HepG2 (cell line): ENCODE measurements around the gene TCF3. TPM values are rescaled to one million over a fixed set of nuclear protein-coding genes. Genes with fewer than 3 reads are reported as not detected.

Source experiments
- ATAC-seq: fragments of 200-7000 bp; cut with Tn5 transposase; 3 replicates; pipeline ENCODE4 v1.9.1; 2020; ENCODE audit warnings: mild to moderate bottlenecking, moderate library complexity
- BruUV-seq: library from RNA; stranded (reverse); fragments of 400-500 nt; replicated peaks from 2 replicates; lab custom pipeline; 2021; lab: Mats Ljungman, UMichigan
- CTCF ChIA-PET: fragments of 300-600 bp; formaldehyde crosslinking; extraction: SDS; loops from one replicate; lab custom pipeline; 2021; ENCODE audit warnings: low total read pairs, inconsistent platforms, low intra/inter-chr PET ratio; lab: Yijun Ruan, JAX
- POLR2A ChIA-PET: fragments of 350-600 bp; sonication (Branson Sonifier 250); formaldehyde crosslinking; loops from one replicate; lab custom pipeline; 2020; ENCODE audit warnings: antibody characterized with exemption, inconsistent platforms; lab: Yijun Ruan, JAX
- DNase-seq: peaks from one replicate; pipeline ENCODE4 v3.0.0-alpha.2; 2015; ENCODE audit warnings: low spot score
- FAIRE-seq: peaks from 3 replicates; lab custom pipeline; 2011; peaks lifted over from hg19 to GRCh38; lab: Jason Lieb, UNC
- H2AFZ ChIP-seq: one replicate; pipeline ENCODE4 v1.6.1; 2011; ENCODE audit warnings: low read length, inconsistent platforms
- H3K27ac ChIP-seq: fragments of 300-600 bp; 3 replicates; pipeline ENCODE4 v1.8.0; 2011; ENCODE audit warnings: mixed run types, mild to moderate bottlenecking, mixed read lengths, low read length, inconsistent platforms; ENCODE audit not compliant: insufficient read depth; ENCODE audit errors: extremely low read length
- H3K27me3 ChIP-seq, 2 experiments: fragments of 200-600 bp in 1 of 2; 2 replicates in 1 of 2; 3 replicates in 1 of 2; pipeline versions ENCODE4 v1.6.0 to v1.8.0; 2011; ENCODE audit warnings: low read length in 2 of 2, mild to moderate bottlenecking in 2 of 2, moderate library complexity in 2 of 2, inconsistent platforms in 1 of 2; ENCODE audit not compliant: insufficient read depth in 2 of 2, control insufficient read depth in 1 of 2
- H3K36me3 ChIP-seq, 2 experiments: fragments of 200-600 bp in 1 of 2; replicated peaks in 1 of 2; 2 replicates in 1 of 2; 3 replicates in 1 of 2; pipeline versions ENCODE4 v1.5.1 to v1.8.0; 2011; ENCODE audit warnings: low read length in 2 of 2, inconsistent platforms in 1 of 2; ENCODE audit not compliant: insufficient read depth in 2 of 2, control insufficient read depth in 1 of 2
- H3K4me1 ChIP-seq: 2 replicates; pipeline ENCODE4 v1.5.1; 2012; ENCODE audit warnings: low read length, inconsistent platforms; ENCODE audit not compliant: insufficient read depth
- H3K4me2 ChIP-seq: 2 replicates; pipeline ENCODE4 v1.6.0; 2011; ENCODE audit warnings: low read depth, low read length, inconsistent platforms
- H3K4me3 ChIP-seq, 3 experiments: fragments of 200-600 bp in 1 of 3; sonication (generic), shearing (Covaris generic) in 1 of 3; replicated peaks in 1 of 3; 2 replicates each; pipeline ENCODE4 v1.5.1; 2011 to 2016; ENCODE audit warnings: low read length in 3 of 3, inconsistent platforms in 2 of 3, low read depth in 2 of 3, mild to moderate bottlenecking in 2 of 3, control low read depth in 1 of 3, mixed read lengths in 1 of 3; ENCODE audit not compliant: insufficient read depth in 1 of 3
- H3K79me2 ChIP-seq: one replicate; pipeline ENCODE4 v1.6.1; 2011; ENCODE audit warnings: low read length, inconsistent platforms; ENCODE audit not compliant: insufficient read depth
- H3K9ac ChIP-seq: 2 replicates; pipeline ENCODE4 v1.6.0; 2011; ENCODE audit warnings: mild to moderate bottlenecking, low read depth, low read length, inconsistent platforms; ENCODE audit not compliant: insufficient read depth
- H3K9me3 ChIP-seq: 2 replicates; pipeline ENCODE4 v1.5.1; 2012; ENCODE audit warnings: mild to moderate bottlenecking, low read length
- H4K20me1 ChIP-seq: 2 replicates; pipeline ENCODE4 v1.6.0; 2011; ENCODE audit warnings: inconsistent platforms, mild to moderate bottlenecking, low read length, moderate library complexity; ENCODE audit not compliant: insufficient read depth
- CSRNP2 ChIP-seq: sonication (generic); formaldehyde crosslinking; conservative IDR thresholded peaks from 2 replicates; pipeline ENCODE4 v1.8.0; 2022; ENCODE audit warnings: low read depth, missing genetic modification reagents
- DMAP1 ChIP-seq: IDR thresholded peaks from 2 replicates; pipeline ENCODE4 v1.6.1; 2016
- KDM2A ChIP-seq: sonication (generic); formaldehyde crosslinking; IDR thresholded peaks from 2 replicates; pipeline ENCODE4 v1.4.0; 2020; ENCODE audit warnings: low read depth, missing genetic modification reagents, borderline replicate concordance
- SALL1 ChIP-seq: sonication (generic); formaldehyde crosslinking; IDR thresholded peaks from 2 replicates; pipeline ENCODE4 v1.8.0; 2022; ENCODE audit warnings: mild to moderate bottlenecking, missing genetic modification reagents
- SETDB1 ChIP-seq: sonication (generic); formaldehyde crosslinking; IDR thresholded peaks from 2 replicates; pipeline ENCODE4 v1.5.1; 2020; ENCODE audit warnings: missing genetic modification reagents, mild to moderate bottlenecking, borderline replicate concordance
- TRIM24 ChIP-seq: sonication (generic); formaldehyde crosslinking; IDR thresholded peaks from 2 replicates; pipeline ENCODE4 v1.8.0; 2022; ENCODE audit warnings: mild to moderate bottlenecking, missing genetic modification reagents
- ZFP37 ChIP-seq: sonication (generic); formaldehyde crosslinking; IDR thresholded peaks from 2 replicates; pipeline ENCODE4 v1.4.0; 2020; ENCODE audit warnings: missing genetic modification reagents, borderline replicate concordance
- ZNF407 ChIP-seq: sonication (generic); formaldehyde crosslinking; IDR thresholded peaks from one replicate; pipeline ENCODE4 v1.5.1; 2020; ENCODE audit warnings: mild to moderate bottlenecking, missing genetic modification reagents; ENCODE audit errors: not compliant biosample characterization
- ZSCAN21 ChIP-seq: sonication (generic); formaldehyde crosslinking; IDR thresholded peaks from 2 replicates; pipeline ENCODE4 v1.8.0; 2022; ENCODE audit warnings: mild to moderate bottlenecking, missing genetic modification reagents, moderate library complexity, borderline replicate concordance
- WGBS: methylation state at CpG from one replicate; pipeline ENCODE4 v1.1.6; 2017; ENCODE audit warnings: low lambda C conversion rate; 5-methylcytosine and 5-hydroxymethylcytosine counted together
- in situ Hi-C: cut with HindIII; loops from 2 replicates; pipeline ENCODE4 v1.10.0; 2017; ENCODE audit warnings: low pct_unique_long_range_greater_than_20kb; ENCODE audit not compliant: extremely low pct_ligation_motif_present
- intact Hi-C: fragments of 100-400 bp; cut with micrococcal nuclease; formaldehyde crosslinking; loops from one replicate; pipeline ENCODE4 v1.10.0; 2022; ENCODE audit not compliant: unreplicated experiment
- polyA plus RNA-seq, 8 experiments: library from polyadenylated mRNA; depleted of rRNA in 3 of 8; stranded (reverse) in 7 of 8; unstranded in 1 of 8; fragments of >200 nt; fragmentation: Illumina TruSeq in 4 of 8; extraction: Trizol in 4 of 8; gene quantifications; 2 replicates each; pipeline versions ENCODE4 v1.2.1 to v1.2.3, GENCODE V29; 2011 to 2016; ENCODE audit warnings: low read depth in 4 of 8, missing spikeins in 1 of 8, mixed read lengths in 1 of 8; ENCODE audit not compliant: insufficient read depth in 1 of 8
- total RNA-seq, 5 experiments: library from RNA; depleted of rRNA; stranded (reverse); fragments of >200 nt; fragmentation: Illumina TruSeq; extraction: Trizol; gene quantifications; 2 replicates each; pipeline ENCODE4 v1.2.3, GENCODE V29; 2016; ENCODE audit warnings: low read depth in 1 of 5
- TF ChIP-seq, protein P1 (sequence below): sonication (generic); formaldehyde crosslinking; IDR thresholded peaks from 2 replicates; pipeline ENCODE4 v1.4.0; 2020; ENCODE audit warnings: missing genetic modification reagents

The TCF3 gene
- total and polyA plus RNA-seq, 2 of the 13 experiments (the other 11 are each of a cell fraction or from before 2014, with no cell fraction given) = 51.4 to 53.2 TPM

DNA sequence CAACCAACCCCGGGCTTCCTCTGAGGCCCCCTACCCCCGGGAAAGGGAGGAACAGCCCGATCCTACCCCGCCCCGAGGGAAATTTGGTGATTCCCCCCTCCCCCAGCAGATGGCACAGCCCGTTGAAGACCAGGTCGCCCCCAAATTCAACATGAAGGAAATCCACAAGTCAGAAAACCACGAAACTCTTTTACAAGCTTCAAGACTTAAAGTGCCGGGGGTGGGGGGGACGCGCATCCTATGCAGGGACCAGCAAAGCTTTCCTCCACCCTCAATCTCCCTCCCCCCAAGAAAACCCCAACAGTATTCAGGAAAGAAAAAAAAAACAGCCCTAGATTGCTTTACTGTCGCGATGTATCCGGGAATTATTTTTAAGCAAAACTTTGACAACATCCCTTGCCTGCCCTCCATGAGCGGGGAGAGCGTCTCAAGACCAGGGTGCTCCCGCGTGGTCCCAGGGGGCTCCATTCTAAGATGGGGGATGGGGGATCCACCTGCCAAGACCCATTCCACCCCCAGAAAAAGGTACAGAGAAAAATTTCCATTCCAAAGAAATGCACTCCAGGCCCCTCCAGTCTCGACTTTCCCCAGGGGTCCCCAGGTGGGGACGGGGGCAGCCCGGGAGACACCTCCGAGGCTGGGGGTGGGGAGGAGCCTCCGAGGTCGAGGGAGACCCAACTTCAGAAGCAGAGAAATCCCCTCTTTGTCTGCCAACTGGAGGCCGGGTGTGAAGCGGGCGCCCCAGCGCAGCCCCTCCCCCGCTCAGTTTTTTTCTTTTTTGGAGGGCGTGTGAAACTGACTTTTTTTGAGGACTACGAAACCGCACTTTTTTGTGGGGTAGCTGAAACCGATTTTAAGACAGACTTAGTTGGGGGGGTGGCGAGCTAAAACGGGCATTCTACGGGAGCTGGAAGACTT, 1.5 kb downstream of the TCF3 start:
- peak overlapping the region; percentile 77 for H3K4me2 ChIP-seq
- FAIRE-seq (no peak), ATAC-seq (no peak), DNase-seq (no peak)
- no peak overlapping the region for H2AFZ ChIP-seq
- peaks cover 15% of the 10 kb centered on the region for H3K79me2 ChIP-seq
- 35% methylated on average over 31 of the region's 36 CpGs for WGBS
- no peaks in the 10 kb centered on the region for H4K20me1 ChIP-seq
- H3K9ac ChIP-seq = peak overlapping the region; percentile 75
- peaks cover 0 to 12% of the 10 kb centered on the region in 2 experiments; a peak in 3 of 5 replicates for H3K27me3 ChIP-seq
- H3K27ac ChIP-seq = peak overlapping the region; percentile 59
- POLR2A ChIA-PET = interaction anchor here (2.4 kb wide), 1 partner anchor 45 kb away, joined by 7 read pairs; the partner anchor contains the start of gene UQCR11
- H3K36me3 ChIP-seq = peaks cover 2 to 24% of the 10 kb centered on the region in 2 experiments; a peak in 4 of 5 replicates
- intact Hi-C loops = loop anchor here (5.0 kb wide), 1 partner anchor 44 kb away; the partner anchor contains the start of gene UQCR11
- TSS peak; percentile 63 for BruUV-seq
- H3K4me3 ChIP-seq = peak overlapping the region; percentile 77 to 85 (median 77)
- peaks cover 32% of the 10 kb centered on the region for H3K4me1 ChIP-seq
- in situ Hi-C loops = no loop called here
- H3K9me3 ChIP-seq = no peaks in the 10 kb centered on the region
- CTCF ChIA-PET = no interaction called here
- TF ChIP-seq TRIM24 (CRISPR knock-in tag) (no peak), SALL1 (CRISPR knock-in tag) (no peak), SETDB1 (no peak), DMAP1 (CRISPR knock-in tag) (no peak), CSRNP2 (CRISPR knock-in tag) (no peak), KDM2A (0 out of 2 replicates have a peak, but pooled peaks have one; percentile 8), ZSCAN21 (no peak), ZNF407 (CRISPR knock-in tag) (peak; percentile 30), ZFP37 (CRISPR knock-in tag) (no peak)
- TF ChIP-seq, protein P1, sequence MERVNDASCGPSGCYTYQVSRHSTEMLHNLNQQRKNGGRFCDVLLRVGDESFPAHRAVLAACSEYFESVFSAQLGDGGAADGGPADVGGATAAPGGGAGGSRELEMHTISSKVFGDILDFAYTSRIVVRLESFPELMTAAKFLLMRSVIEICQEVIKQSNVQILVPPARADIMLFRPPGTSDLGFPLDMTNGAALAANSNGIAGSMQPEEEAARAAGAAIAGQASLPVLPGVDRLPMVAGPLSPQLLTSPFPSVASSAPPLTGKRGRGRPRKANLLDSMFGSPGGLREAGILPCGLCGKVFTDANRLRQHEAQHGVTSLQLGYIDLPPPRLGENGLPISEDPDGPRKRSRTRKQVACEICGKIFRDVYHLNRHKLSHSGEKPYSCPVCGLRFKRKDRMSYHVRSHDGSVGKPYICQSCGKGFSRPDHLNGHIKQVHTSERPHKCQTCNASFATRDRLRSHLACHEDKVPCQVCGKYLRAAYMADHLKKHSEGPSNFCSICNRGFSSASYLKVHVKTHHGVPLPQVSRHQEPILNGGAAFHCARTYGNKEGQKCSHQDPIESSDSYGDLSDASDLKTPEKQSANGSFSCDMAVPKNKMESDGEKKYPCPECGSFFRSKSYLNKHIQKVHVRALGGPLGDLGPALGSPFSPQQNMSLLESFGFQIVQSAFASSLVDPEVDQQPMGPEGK (CRISPR knock-in tag) = 0 out of 2 replicates have a peak, but pooled peaks have one; percentile 7
